NCI-H2029 treated with DMSO at 0.1 percent for 48 hours (cell line): Measurements from ENCODE around the gene TNRC18.
"Not testable (repeated sequence)": the region's sequence is repeated elsewhere in the genome, so short reads cannot be mapped to it uniquely, and the experiment has no call there.

Source experiments
- DNase-seq: peaks from one replicate; lab custom pipeline; 2025; lab: John Stamatoyannopoulos, UW

The TNRC18 gene

DNA sequence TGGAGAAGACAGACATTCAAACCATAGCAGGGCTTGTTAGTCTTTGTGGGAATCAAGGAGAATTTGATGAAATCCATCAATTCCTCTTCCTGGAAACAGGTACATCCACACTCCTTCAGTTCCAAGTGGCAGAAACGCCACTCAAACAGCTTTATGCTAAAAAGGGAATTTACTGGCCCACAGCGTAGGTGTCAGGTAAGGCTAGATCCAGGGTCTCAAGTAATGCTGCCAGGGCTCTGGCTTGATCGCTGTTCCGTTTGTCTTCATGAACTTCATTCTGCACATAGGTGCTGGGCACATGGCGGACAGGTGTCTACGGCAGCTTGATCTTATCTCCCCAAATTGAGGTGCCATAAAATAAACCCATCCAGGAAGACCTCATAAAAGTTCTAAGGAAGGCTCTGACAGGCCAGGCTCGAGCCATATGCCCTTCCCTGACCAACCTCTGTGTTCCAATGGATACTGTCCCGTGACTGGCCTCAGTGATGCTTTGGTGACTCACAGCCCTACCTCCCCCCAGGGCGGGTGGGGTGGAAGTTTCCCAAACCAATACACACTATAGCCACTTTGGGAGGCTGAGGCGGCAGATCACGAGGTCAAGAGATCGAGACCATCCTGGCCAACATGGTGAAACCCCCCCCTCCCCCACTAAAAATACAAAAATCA, 153.5 kb downstream of the TNRC18 start:
- DNase-seq: not testable (repeated sequence)

DNA sequence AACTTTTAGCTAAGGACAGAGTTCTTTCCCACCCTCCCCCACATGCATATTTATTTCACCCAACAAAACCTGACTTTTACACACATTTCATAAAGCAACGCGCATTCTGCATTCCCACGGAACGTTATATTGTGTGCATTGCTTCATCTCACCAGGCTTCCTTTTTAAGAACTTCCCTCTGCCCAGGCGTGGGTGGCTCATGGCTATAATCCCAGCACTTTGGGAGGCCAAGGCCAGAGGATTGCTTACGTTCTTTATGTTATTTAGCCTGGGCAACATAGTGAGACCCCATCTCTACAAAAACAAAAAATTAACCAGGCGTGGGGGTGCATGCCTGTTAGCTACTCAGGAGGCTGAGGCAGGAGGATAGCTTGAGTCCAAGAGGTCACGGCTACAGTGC, 155.8 kb downstream of the TNRC18 start:
- DNase-seq: not testable (repeated sequence)

DNA sequence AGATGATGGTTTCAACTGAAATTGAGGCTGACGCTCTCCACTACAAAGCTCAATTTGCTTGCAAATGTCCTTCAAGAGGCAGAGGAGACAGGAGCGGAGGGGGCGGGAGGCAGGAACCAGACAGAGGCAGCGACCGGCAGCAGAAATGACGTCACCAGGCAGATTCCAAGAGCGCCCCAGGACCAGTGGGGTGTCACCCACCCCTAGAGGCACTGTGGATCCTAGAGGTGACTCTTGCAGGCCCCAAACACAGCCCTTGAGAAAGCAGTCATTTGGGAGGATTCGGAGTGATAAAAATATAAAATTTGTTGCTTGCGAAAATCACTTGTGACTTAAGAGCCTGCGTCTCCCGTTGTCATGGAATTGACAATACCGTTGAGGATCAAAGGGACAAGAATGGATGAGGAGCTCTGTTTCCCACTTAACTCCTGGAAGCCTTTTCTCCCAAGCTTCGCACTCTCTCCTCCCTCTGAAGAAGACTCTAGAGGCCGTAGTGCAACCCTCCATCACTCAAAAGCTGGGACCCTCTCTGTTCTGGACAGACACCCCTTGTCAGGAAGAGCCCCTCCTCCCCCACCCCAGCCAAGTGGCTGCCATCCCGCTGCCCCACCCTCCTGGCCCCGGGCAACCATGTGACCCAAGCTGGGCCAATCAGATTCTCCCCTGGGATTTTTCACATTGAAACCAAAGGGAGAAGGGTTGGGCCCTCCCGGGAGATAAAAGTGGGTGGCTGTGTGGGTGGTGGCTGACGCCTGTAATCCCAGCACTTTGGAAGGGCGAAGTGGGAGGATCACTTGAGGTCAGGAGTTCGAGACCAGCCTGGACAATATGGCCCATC, 157.2 kb downstream of the TNRC18 start:
- DNase-seq: no peak

DNA sequence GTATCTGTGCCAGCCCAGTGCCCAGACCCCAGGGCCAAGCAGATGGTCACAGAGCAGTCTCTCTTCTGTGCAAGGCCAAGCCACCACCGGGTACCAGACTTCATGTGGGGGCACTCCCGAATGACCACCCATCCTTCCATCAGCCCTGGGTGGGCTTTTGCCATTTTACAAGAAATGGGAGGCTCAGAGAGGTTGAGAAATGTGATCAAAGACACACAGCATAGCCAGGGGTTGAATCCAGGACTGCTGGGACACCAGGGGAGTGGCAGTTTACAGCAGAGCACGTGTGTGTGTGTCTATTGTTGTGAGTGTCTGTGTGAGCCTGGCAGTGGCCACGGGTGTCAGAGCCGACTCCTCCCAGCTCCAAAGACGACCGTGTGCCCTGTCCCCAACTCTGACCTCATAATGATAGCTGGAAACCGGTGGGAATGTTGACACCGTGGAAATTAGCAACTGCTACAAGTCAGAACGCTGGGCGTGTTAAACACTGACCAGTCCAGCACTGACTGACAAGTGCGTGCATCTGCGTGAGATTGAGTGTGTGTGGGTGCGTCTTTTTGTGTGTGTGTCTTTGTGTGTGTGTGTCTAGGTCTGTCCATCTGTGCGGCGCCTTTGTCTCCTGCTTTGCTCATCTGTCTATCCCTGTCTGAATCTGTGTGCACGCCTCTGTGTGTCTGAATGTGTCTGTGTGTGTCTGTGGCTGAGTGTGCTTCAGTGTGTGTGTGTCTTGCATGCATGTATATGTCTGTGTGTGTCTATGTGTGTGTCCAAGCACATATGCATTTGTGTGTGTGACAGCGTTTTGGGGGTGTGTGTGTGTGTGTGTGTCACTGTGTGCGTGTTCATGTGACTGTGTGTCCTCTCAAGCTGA, 158.1 kb downstream of the TNRC18 start:
- no peak for DNase-seq

DNA sequence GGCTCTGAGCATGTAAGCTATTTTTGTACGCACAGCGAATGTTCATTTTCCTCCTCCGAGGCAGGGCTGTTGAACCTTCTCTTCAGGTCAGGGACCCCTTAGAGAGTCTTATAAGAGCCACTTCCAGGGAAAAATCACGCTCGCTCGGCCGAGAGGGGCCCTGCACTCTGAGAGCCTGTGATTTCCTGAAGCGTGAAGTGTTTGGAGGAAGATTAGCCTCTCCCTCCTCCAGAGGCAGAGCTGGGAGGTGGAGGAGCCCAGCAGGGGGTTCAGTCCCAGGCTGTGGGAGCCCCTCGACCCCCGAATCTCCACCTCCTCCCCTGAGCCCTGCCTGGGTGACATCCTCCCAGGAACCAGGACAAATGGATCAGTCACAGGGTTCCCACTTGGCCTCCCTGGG, 160.6 kb downstream of the TNRC18 start:
- DNase-seq: not testable (repeated sequence)

DNA sequence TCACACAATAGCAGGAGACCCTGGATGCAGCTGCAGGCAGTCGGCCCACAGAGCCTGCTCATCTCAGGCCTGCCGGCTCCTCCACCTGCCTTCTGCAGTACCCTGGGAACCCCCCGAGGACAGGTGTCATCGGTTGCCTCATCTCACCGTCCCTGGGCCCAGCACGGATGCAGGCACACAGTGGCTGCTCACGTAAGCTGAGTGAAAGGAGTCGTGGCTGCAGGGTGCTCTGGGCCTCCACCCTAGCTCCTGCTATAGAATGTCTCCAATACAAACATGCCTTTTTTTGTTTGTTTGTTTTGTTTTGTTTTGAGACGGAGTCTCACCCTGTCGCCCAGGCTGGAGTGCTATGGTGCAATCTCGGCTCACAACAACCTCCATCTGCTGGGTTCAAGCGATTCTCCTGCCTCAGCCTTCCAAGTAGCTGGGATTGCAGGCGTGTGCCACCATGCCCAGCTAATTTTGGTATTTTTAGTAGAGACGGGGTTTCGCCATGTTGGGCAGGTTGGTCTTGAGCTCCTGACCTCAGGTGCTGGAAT, 163.0 kb downstream of the TNRC18 start:
- not testable (repeated sequence) for DNase-seq
